Lower leg skin (tissue), 4 donors: ENCODE results near the gene GRK6. TPM values are rescaled to one million over a fixed set of nuclear protein-coding genes. Genes with fewer than 3 reads are reported as not detected.
A peak's percentile ranks its signal among the peaks of the same experiment; 100 is the strongest.

ENCODE experiments used
- DNase-seq, 2 donors: peaks; one replicate each; pipeline ENCODE4 v3.0.0-alpha.2; 2019; ENCODE audit warnings: low spot score in 2 of 2
- H3K4me3 ChIP-seq: fragments of 200-600 bp; sonication (generic); 2 replicates; pipeline ENCODE4 v1.5.1; 2017; ENCODE audit warnings: mild to moderate bottlenecking, low read depth; ENCODE audit not compliant: poor library complexity, severe bottlenecking
- CTCF ChIP-seq, 3 donors: fragments of 450-650 bp; IDR thresholded peaks; one replicate each; pipeline ENCODE4 v1.5.1; 2016; ENCODE audit warnings: antibody characterized with exemption in 3 of 3, mild to moderate bottlenecking in 3 of 3, moderate library complexity in 2 of 3
- POLR2A ChIP-seq, 2 donors: fragments of 450-650 bp; IDR thresholded peaks; one replicate each; pipeline ENCODE4 v1.6.1; 2016 to 2017; ENCODE audit warnings: antibody characterized with exemption in 2 of 2, mild to moderate bottlenecking in 1 of 2, moderate library complexity in 1 of 2
- WGBS, 2 donors: methylation state at CpG; one replicate each; pipeline ENCODE4 v1.1.5; 2018; 5-methylcytosine and 5-hydroxymethylcytosine counted together
- intact Hi-C: fragments of 100-400 bp; cut with DNase I; formaldehyde crosslinking; loops from one replicate; pipeline ENCODE4 v1.15.0; 2023; ENCODE audit warnings: low total_unique reads
- total RNA-seq, 4 donors: library from RNA; depleted of rRNA; stranded (reverse); fragments of >200 nt; gene quantifications; one replicate each; pipeline ENCODE4 v1.1.0, GENCODE V29; 2016

GRK6 gene
- 10 to 100 TPM; 29.5 to 56.7 (median 38.1) TPM for total RNA-seq

- intact Hi-C loops, result loop anchor here (1.0 kb wide), 1 partner anchor 35 kb away; no protein-coding TSS in a partner anchor
- DNase-seq, result peak; percentile 32 to 92
- H3K4me3 ChIP-seq, result peak within 1 kb of the TSS; percentile 76
- 0% methylated on average over 29 to 63 of the region's 82 CpGs for WGBS, 2 donors
- no peak for TF ChIP-seq CTCF (IDR thresholded peaks at IDR 0.05)
- no peak for TF ChIP-seq POLR2A (IDR thresholded peaks at IDR 0.05)
These were observed at the start of gene GRK6 for GRCh38 chr5:177426566-177427210. GRK6 (plus strand) TSS chr5:177426676; CDS start chr5:177426846, 170 bp downstream.

GRCh38 chr5:177377851-177378776 lies 48.4 kb upstream of the GRK6 start:
- TF ChIP-seq POLR2A (IDR thresholded peaks at IDR 0.05), result no peak
- no peak for TF ChIP-seq CTCF (IDR thresholded peaks at IDR 0.05)
- no peak overlapping the region for H3K4me3 ChIP-seq
- no peak for DNase-seq
- WGBS, 2 donors, result 85 to 86% methylated on average over 8 of the region's 8 CpGs
- intact Hi-C loops, result no loop called here

- TF ChIP-seq POLR2A (IDR thresholded peaks at IDR 0.05) (no peak), CTCF (IDR thresholded peaks at IDR 0.05) (no peak)
- intact Hi-C loops, result no loop called here
- no peak overlapping the region for H3K4me3 ChIP-seq
- WGBS, 2 donors, result 67 to 73% methylated on average over 15 of the region's 15 CpGs
- no peak for DNase-seq
These were observed 47.3 kb upstream of the GRK6 start for GRCh38 chr5:177378884-177379883.

- no peak for DNase-seq
- no peak overlapping the region for H3K4me3 ChIP-seq
- intact Hi-C loops, result no loop called here
- TF ChIP-seq CTCF (IDR thresholded peaks at IDR 0.05) (no peak), POLR2A (IDR thresholded peaks at IDR 0.05) (no peak)
- WGBS, 2 donors, result 80 to 89% methylated on average over 6 of the region's 6 CpGs
These were observed 45.7 kb upstream of the GRK6 start for GRCh38 chr5:177380805-177381126.

- 18 to 31% methylated on average over 8 to 9 of the region's 11 CpGs for WGBS, 2 donors
- H3K4me3 ChIP-seq, result no peak overlapping the region
- intact Hi-C loops, result no loop called here
- no peak for TF ChIP-seq POLR2A (IDR thresholded peaks at IDR 0.05)
- DNase-seq, result no peak
These were observed 44.0 kb upstream of the GRK6 start for GRCh38 chr5:177382423-177383029.
